GM12874 (cell line): Measurements from ENCODE around the gene PIEZO1.

Experiments used
- TF ChIP-seq, protein P1 (sequence below): IDR thresholded peaks from 2 replicates; pipeline ENCODE4 v1.5.1; 2011; ENCODE audit warnings: low read depth, mild to moderate bottlenecking, control low read depth, low read length, moderate library complexity; ENCODE audit not compliant: insufficient read depth

The PIEZO1 gene

DNA sequence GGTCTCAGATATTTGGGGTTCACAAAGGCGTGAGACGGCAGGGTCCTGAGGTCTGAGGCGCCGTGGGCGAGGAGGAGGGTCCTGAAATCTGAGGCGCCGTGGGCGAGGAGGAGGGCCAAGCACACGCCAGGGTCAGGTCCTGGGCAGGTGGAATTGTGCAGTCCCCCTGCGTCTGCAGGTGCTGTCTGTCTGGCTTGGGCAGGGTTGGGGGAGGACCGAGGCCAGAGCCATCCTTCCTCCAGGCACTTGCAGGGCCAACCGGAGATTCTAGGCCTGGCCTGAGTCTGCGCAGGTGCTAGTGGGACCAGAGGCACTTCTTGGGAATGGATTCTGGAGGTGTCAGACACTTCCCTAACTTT is 29.1 kb upstream of the PIEZO1 start:
- TF ChIP-seq, protein P1, sequence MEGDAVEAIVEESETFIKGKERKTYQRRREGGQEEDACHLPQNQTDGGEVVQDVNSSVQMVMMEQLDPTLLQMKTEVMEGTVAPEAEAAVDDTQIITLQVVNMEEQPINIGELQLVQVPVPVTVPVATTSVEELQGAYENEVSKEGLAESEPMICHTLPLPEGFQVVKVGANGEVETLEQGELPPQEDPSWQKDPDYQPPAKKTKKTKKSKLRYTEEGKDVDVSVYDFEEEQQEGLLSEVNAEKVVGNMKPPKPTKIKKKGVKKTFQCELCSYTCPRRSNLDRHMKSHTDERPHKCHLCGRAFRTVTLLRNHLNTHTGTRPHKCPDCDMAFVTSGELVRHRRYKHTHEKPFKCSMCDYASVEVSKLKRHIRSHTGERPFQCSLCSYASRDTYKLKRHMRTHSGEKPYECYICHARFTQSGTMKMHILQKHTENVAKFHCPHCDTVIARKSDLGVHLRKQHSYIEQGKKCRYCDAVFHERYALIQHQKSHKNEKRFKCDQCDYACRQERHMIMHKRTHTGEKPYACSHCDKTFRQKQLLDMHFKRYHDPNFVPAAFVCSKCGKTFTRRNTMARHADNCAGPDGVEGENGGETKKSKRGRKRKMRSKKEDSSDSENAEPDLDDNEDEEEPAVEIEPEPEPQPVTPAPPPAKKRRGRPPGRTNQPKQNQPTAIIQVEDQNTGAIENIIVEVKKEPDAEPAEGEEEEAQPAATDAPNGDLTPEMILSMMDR = no peak

DNA sequence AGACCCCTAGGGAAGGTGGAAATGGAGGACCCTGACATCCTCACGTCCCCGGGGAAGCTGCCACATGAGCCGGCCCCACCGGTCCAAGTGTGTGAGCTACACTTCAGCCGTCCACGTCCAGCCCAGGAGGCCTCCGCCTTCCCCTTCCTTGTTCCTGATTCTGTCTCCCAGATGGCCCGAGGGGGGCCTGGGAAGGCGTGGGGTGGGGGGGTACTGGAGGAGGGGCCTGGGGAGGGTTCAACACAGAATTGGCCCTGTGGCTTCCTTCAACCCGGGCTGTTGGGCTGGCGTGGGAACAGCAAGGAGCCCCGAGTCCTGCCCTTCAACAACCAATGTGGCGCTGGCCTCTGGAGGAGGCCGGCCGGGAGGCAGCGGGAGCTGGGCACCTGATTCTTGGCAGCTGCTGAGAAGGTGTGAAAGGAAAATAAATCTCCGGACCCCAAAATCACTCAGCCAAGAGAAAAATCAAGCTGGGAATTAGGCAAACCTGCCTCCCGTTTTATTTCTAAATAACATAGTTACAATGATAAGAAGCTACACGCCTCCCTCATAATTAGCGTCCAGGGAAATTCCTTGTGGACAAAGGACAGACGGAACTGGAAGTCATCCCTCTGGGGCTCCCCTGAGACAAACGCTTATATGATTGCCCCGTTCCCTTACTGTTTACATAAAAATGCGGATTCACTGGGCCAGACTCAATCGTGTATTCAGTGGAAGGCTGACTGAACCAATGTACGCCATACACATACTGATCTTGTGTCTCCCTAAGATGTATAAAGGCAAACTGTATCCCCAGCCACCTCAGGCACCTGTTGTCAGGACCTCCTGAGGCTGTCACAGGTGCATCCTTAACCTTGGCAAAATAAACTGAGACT is 28.5 kb upstream of the PIEZO1 start:
- TF ChIP-seq, protein P1 = no peak

DNA sequence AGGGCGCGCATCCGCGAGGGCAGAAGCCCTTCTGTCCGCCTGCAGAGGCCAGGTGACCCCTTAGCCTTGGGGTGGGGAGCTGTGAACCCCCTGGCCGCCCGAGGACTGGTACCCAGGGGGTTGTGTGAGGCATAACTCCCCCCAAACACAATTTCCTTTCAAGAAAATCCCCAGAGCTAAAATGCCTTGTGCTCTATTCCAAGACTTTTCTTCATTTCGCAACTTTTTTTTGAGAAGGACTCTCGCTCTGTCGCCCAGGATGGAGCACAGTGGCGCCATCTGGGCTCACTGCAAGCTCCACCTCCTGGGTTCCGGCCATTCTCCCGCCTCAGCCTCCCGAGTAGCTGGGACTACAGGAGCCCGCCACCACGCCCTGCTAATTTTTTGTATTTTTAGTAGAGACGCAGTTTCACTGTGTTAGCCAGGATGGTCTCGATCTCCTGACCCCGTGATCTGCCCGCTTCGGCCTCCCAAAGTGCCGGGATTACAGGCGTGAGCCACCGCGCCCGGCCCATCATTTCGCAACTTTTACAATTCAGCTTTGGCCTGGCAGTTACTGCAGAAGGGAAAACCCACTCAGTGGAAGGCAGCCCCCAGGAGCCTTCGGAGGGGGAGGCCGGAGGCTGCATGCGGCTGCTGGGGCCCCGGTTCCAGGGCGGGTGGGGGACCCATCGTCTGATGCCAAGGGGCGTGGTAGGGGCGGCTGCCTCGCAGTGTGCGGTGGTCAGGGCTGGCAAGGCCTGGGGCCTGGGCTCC is 27.7 kb upstream of the PIEZO1 start:
- TF ChIP-seq, protein P1 = no peak

DNA sequence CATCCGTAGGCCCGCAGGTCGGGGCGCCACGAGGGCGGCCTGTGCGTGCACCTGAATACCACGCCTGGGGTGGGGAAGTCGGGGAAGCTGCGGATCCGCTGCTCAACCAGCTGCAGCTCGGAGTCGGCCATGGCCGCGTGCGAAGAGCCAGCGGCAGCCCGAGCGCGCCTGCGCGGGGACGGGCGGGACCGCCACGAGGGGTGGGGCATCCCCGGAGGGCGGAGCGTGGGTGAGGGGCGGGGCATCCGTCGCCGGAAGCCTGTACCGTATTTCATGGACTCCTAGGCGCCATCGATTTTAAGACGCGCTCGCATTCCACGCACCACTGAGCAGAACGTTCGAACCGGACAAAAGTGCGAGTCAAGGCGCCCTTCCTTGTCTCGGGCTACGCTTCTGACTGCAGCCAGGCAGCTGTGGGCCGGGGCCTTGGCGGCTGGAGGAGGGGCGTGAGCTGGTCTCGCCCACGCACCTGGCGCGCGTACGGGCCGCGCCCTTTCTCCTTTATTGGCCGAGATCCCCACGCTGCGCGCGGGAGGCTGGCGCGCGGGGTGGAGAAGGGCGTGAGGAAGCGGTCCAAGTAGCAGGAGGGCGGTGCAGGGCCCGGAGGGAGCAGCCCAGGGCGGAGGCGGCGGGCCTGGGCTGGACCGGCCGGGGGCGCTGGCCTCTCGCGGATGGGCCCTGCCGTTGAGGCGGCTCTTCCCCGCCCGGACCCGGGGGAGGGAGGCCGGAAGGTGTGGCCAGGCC is 26.9 kb upstream of the PIEZO1 start, which contains the start of gene APRT:
Gene APRT (minus strand): TSS at position 160 of the 744 bp plus-strand sequence. CDS start 29 bp downstream, at position 131.
- TF ChIP-seq, protein P1 = no peak; the same call in 1 of the 2 replicates

DNA sequence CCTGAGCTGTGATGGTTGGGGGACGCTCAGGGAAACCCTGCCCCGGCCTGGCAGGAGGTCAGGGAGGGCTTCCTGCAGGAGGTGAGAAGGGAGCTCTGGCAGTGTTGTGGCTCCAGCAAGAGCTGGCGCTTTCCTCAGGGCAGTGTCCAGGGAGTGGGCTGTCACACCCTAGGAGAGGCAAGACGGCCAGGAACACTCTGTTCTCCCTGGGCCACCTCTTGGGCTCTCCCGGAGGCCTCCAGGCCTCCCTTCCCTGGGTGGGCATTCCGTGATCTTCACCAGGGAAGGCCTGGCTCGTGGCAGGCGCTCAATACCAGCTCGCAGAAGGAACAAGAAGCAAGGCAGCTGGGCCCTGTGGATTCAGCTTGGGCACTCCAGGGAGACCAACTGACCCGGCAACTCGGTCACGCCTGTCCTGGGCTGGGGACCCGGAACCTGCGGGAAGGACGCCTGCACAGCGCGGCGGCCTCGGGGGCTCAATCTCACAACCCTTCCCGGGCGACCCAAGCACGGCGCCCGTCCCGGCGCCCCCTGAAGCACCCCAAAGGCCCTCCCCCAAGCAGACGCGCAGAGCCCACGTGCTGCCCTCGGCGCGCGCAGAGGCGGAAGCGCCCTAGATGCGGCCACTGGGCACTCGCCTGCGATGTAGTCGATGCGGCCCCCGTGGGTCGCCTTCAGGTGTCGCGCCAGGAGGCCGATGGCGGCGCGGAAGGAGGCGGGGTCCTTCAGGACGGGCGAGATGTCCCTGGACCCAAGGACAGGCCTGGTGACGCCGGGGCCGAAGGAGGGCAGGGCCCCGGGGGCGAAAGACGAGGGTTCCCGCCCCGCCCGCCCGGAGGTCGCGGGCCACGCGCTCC is 26.1 kb upstream of the PIEZO1 start:
- TF ChIP-seq, protein P1 = no peak

DNA sequence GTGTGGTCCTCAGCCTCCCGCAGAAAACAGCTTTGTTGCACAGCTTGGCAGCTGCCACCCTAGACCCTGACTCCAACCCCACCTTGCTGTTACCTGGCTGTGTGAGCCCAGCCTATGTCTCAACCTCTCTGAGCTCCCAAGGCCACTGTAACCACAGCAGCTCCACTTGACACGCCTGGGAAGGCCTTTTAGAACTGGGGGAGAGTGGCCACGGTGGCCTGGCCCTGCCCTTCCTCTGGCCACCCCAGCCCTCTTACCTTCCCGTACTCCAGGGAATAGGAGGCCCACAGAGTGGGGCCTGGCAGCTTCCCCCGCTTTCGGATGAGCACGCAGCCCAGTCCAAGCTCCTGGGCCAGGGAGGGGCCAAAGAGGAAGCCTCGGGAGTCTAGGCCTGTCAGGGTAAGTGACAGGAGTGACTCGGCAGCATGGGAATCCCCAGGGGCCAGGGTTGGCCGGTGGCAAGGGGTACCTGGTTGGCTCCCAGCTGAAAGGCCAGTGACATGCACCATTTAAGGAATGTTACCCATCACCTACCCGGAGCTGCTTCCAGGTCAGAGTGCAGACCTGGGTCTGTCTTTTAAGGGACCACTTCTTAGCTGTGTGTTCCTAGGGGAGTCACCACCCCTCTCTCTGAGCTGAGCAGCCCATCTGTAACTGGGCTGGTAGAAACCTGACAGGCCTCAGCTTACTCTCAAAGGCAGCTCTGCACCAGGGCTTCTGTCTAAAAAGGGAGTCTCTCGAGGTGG is 25.3 kb upstream of the PIEZO1 start:
- TF ChIP-seq, protein P1 = no peak
